Measurements from ENCODE around the gene SH3GL1. TPM values are rescaled to one million over a fixed set of nuclear protein-coding genes. Genes with fewer than 3 reads are reported as not detected.

SH3GL1 gene
- total RNA-seq, 2 donors from 2014 or later, result 47.0 to 50.8 TPM

DNA sequence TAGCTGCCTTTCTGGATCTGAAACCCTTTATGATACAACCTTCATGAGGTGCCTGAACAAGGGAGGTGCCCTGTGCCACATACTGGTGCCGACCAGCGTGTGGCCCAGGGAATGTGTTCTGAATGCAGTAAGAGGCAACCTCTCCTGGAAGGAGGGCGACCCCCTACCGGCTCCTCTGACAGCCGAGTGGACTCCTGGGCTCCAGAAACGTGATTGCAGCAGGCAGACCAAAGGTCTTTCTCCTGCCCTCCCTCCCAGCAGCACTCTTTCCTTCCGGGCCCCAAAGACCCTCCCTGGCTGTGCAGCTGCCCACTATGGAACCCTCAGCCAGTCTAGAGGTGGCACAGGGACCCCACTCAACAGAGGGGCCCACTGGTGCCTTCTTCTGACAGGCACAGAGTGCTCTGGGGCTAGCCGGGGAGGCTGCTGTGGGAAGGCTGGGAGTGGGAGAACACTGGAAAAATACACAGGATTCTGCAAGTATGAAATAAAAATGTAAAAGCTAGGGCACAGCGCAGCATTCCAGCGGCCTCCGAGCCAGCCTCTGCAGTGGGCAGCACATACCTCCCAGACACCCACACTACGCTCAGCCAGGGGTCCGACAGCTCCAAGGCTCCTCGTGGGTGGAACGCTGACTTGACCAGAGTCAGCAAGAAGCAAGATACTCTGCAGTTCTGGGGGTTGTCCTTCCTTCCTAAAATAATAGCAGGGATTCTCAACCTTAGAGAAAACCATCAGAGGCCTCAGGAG lies 14.9 kb downstream of the SH3GL1 start:
- Mint-ChIP-seq H3K27me3 (no peaks in the 10 kb centered on the region), H3K36me3 (no peaks in the 10 kb centered on the region), H3K9me3 (no peaks in the 10 kb centered on the region), H3K27ac (no peak overlapping the region), H3K4me1 (ENCODE audit: low read depth in 2 of 2) (peaks cover 23 to 27% of the 10 kb centered on the region in 2 donors), H3K4me3 (no peak overlapping the region)
- DNase-seq (ENCODE audit: low spot score), result no peak
- ATAC-seq, result no peak

DNA sequence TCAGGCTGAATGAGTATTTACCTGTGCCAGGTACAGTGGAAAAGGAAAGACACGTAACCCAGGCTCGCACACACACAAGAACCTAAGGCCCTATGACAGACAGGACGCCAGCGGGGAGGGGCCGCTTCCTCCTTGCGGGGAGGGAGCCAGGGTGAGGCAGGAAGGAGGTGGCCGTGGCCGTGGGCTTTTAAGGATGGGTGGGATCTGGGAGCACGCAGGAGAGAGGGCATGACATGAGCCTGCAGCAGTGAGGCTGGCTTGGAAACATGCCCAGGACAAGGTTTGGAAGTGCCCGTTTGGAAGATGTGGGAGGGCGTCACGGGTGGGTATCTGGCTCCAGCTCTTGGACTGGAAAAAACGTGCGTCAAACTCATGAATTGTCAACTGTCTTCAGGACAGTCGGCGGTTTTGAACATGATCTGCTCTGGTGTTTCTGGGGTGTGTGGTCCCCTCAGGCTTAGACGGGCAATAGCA lies 20.1 kb downstream of the SH3GL1 start:
- ATAC-seq (peak; percentile 69 to 82), DNase-seq (ENCODE audit: low spot score) (no peak)
- peak overlapping the region; percentile 78 for H3K4me3 Mint-ChIP-seq
- no peaks in the 10 kb centered on the region for H3K27me3 Mint-ChIP-seq
- no peaks in the 10 kb centered on the region for H3K36me3 Mint-ChIP-seq
- H3K27ac Mint-ChIP-seq, result peak overlapping the region; percentile 67 to 94
- H3K9me3 Mint-ChIP-seq, result no peaks in the 10 kb centered on the region
- H3K4me1 Mint-ChIP-seq (ENCODE audit: low read depth in 2 of 2), result peaks cover 42 to 50% of the 10 kb centered on the region in 2 donors

DNA sequence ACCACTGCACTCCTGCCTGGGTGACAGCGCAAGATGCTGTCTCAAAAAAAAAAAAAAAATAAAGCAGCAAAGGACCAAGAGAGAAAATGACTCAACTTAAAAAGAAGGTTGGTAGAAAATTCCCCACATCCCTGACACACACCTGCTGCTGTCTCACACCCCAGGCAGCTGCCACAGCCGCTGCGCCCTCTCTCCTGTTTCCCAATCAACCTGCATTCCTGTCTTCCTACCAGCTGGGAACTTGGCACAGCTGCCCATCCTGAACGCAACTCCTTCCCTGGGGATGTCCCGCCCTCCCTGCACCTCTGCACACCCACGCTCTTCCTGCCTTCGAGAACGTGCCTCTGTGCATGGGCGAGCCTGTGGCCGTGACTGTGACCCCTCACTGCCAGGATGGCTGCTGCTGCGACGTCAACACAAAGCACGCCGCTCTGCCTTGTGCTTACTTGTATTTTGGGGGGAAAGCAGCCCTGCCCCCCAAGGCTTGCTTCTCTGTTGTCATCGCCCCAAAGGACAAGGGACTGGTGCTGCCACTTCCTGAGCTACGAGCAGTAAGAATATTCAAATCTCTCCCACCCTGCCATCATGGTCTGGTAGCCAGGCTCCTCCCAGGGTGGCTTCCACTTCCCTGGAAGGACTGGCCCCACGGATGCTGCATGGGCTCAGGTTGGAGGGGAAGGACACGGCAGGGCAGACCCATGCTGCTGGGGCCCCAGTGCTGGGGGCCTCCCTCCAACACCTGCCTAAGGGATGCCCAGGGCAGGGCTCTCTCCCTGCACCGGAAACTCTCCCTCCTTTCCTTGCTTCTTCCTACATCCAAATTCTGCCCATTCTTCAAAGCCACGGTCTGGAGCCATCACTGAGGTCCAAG lies 20.7 kb downstream of the SH3GL1 start:
- Mint-ChIP-seq H3K27me3 (no peaks in the 10 kb centered on the region), H3K4me3 (peak overlapping the region; percentile 78), H3K9me3 (no peaks in the 10 kb centered on the region), H3K36me3 (no peaks in the 10 kb centered on the region), H3K4me1 (ENCODE audit: low read depth in 2 of 2) (peaks cover 42 to 50% of the 10 kb centered on the region in 2 donors), H3K27ac (peak overlapping the region; percentile 67 to 94)
- ATAC-seq (peak; percentile 41 to 60), DNase-seq (ENCODE audit: low spot score) (no peak)

DNA sequence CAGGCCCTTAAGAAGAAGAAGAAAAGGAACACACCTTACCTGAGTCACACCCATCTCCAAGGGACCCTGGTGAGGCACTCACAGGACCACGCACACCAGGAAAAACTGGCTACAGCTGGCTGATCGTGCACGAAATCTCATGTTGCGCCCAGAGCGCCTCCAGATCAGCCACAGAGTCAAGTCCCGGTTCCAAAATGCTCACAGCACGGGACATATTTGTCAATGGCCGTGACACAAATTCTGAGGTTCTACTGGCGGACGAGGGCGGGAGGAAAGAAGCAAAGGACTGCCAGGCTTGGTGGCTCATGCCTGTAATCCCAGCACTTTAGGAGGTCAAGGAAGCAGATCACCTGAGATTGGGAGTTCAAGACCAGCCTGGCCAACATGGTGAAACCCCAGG lies 21.5 kb downstream of the SH3GL1 start:
- Mint-ChIP-seq H3K36me3 (no peaks in the 10 kb centered on the region), H3K27ac (peak overlapping the region; percentile 67 to 94), H3K4me1 (ENCODE audit: low read depth in 2 of 2) (peaks cover 45 to 53% of the 10 kb centered on the region in 2 donors), H3K27me3 (no peaks in the 10 kb centered on the region), H3K9me3 (no peaks in the 10 kb centered on the region), H3K4me3 (peak overlapping the region; percentile 78)
- ATAC-seq, result no peak
- no peak for DNase-seq (ENCODE audit: low spot score)

DNA sequence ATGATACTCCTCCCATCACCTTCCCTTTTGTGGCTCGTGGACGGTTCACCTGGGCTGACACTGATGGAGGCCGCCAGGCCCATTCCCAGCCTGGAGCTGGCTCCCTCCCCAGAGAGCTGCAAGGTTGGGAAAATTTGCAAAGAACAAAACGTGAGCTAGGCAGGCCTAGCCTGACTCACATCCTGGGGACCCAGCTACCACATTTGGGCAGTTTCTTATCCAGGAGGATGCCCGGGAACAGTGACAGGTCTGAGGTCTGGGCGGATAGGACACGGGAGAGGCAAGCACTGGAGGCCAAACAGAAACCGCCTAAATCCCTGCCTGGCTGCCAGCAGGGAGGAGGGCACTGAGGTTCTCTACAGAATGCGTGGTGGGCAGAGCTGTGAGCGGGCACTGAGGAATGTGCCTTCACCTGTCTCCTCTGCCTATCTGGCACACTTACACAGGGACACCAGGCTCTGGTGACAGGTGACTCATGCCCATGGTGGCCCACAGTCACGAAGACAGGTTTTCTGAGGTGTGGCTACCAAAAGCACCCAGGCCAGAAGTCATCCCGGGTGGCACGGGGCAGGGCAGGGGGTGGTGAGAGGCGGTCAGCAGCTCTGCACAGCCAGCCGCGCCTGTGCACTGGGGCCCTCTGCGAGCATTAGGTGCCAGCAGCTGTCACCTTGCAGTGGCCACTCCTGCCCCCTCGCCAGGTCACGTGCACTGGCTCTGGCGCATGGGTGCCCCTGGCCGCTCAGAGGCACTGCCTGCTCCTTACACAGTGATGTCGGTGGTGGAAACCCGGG lies 23.2 kb downstream of the SH3GL1 start:
- Mint-ChIP-seq H3K36me3 (no peaks in the 10 kb centered on the region), H3K4me1 (ENCODE audit: low read depth in 2 of 2) (peaks cover 48 to 55% of the 10 kb centered on the region in 2 donors), H3K4me3 (no peak overlapping the region), H3K27ac (peak overlapping the region; percentile 57 to 58), H3K27me3 (no peaks in the 10 kb centered on the region), H3K9me3 (no peaks in the 10 kb centered on the region)
- ATAC-seq (no peak), DNase-seq (ENCODE audit: low spot score) (no peak)

DNA sequence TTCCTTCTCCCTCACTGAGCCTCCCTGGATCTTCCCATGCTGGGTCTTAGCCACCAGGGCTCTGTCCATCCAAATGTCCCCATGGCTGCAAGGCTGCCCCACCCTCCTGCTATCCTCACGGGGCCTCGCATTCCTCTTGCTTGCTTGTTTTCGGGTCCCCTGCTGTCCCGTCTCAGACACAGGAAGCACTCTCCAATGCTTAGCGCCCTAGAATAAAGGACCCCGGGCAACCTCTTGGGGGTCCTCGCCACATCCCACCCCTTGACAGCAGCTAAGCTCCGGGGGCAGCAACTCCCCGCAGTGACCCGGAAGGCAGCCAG lies 23.7 kb downstream of the SH3GL1 start:
- Mint-ChIP-seq H3K27ac (peak overlapping the region; percentile 57 to 58), H3K4me3 (no peak overlapping the region), H3K27me3 (no peaks in the 10 kb centered on the region), H3K9me3 (no peaks in the 10 kb centered on the region), H3K4me1 (ENCODE audit: low read depth in 2 of 2) (peaks cover 44 to 55% of the 10 kb centered on the region in 2 donors), H3K36me3 (no peaks in the 10 kb centered on the region)
- ATAC-seq (no peak), DNase-seq (ENCODE audit: low spot score) (no peak)

DNA sequence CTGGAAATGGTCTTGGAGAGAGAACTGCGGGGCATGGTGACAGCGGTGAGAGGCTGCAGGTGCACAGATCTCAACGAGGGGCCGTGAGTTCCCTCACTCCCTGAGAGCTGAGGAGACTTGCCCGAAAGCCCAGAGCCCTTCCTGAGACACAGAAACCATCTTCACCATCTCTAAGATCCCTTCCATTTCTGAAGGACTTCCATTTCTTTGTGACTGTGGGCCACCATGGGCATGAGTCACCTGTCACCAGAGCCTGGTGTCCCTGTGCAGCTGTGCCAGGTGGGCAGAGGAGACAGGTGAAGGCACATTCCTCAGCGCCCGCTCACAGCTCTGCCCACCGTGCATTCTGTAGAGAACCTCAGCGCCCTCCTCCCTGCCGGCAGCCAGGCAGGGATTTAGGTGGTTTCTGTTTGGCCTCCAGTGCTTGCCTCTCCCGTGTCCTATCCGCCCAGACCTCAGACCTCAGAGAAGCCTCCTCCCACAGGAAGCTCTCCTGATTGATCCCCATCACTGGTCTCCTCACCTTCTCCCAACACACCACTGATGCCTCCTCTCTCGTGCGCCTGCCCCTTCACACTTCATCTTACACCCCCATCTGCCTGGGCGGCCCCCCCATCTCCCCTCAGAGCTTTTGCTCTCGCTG lies 24.2 kb downstream of the SH3GL1 start:
- H3K4me3 Mint-ChIP-seq, result no peak overlapping the region
- peaks cover 40 to 51% of the 10 kb centered on the region in 2 donors for H3K4me1 Mint-ChIP-seq (ENCODE audit: low read depth in 2 of 2)
- peak overlapping the region; percentile 48 to 57 for H3K27ac Mint-ChIP-seq
- no peaks in the 10 kb centered on the region for H3K36me3 Mint-ChIP-seq
- DNase-seq (ENCODE audit: low spot score) (no peak), ATAC-seq (no peak)
- H3K27me3 Mint-ChIP-seq, result no peaks in the 10 kb centered on the region
- no peaks in the 10 kb centered on the region for H3K9me3 Mint-ChIP-seq

DNA sequence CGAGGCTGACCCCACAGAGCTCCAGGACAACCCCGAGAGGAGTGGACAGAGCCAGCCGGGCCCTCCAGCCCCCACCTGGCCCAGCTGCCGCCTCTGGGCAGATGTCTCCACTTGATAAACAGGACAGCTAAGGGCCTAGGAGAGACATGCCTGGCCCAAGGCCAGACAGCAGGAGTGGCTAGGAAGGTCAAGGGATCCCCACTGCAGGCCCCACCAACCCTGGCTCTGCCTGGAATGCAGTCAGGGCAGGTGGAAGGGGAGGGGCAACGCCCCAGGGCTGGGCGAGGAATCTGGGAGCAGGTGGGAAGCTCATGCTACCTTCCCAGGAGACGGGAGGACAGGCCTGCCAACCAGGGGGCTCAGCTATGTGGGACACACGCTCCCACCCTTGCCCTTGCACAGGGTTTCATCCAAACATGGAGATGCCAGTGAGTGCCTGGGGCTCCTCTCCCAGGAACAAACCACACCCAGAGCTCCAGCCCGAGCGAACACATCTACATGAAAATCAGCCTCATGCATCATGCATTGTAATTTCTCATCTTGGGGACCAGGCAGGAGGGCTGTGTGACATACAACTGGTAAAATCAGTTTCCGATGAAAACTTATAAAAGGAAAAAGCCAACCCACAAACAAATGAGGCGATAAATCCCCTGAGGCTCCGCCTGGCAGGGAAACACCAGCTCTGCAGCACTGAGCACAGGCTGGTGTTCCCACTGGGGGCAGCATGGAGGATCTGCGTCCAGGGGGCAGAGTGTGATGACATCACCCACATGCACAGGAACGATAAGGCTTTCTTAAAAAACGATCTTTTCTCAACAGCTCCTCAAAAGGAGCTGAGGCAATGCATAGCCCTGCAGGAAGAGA lies 25.0 kb downstream of the SH3GL1 start:
- peak overlapping the region in 1 of 2 donors; percentile 48 for H3K27ac Mint-ChIP-seq

DNA sequence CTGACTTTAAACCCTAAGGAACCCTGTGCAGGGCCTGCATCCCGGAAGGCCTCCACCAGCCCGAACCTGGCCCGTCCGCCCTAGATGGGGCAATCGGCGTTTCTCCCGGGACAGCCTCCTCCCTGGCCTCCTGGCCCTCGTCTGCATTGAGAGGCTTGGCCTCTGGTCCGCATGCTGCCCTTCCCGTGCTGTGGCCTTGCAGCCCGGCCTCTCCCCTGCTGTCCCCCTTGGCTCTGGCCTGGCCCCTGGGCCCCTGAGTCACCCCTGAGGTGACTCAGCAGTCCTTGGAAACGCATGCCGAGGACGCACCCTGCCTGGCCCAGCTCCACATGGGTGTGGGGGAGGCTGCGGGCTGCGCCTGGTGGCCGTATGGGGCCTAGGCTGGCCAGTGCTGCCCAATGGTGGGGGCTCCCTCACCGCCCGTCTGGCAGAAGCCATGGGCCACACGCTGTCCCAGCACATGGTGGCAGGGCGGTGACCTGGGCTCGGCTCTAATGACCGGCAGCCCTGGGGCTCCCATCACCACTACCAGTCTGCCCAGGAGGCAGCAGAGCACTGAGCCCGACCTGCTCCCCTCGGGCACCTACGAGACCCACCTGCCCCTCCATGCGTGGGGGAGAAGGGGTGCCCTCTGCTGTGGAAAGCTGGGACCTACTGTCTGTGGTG lies 25.7 kb downstream of the SH3GL1 start:
- no peaks in the 10 kb centered on the region for H3K36me3 Mint-ChIP-seq
- no peaks in the 10 kb centered on the region for H3K9me3 Mint-ChIP-seq
- H3K4me3 Mint-ChIP-seq, result no peak overlapping the region
- no peaks in the 10 kb centered on the region for H3K27me3 Mint-ChIP-seq
- H3K27ac Mint-ChIP-seq, result no peak overlapping the region
- peaks cover 36 to 44% of the 10 kb centered on the region in 2 donors for H3K4me1 Mint-ChIP-seq (ENCODE audit: low read depth in 2 of 2)
- no peak for DNase-seq (ENCODE audit: low spot score)
- ATAC-seq, result no peak

More for the DNA sequence above, 25.0 kb downstream of the SH3GL1 start:
- DNase-seq (ENCODE audit: low spot score), result no peak
- H3K9me3 Mint-ChIP-seq, result no peaks in the 10 kb centered on the region
- no peaks in the 10 kb centered on the region for H3K27me3 Mint-ChIP-seq
- no peak for ATAC-seq
- H3K4me3 Mint-ChIP-seq, result no peak overlapping the region
- H3K4me1 Mint-ChIP-seq (ENCODE audit: low read depth in 2 of 2), result peaks cover 40 to 50% of the 10 kb centered on the region in 2 donors
- H3K36me3 Mint-ChIP-seq, result no peaks in the 10 kb centered on the region

DNA sequence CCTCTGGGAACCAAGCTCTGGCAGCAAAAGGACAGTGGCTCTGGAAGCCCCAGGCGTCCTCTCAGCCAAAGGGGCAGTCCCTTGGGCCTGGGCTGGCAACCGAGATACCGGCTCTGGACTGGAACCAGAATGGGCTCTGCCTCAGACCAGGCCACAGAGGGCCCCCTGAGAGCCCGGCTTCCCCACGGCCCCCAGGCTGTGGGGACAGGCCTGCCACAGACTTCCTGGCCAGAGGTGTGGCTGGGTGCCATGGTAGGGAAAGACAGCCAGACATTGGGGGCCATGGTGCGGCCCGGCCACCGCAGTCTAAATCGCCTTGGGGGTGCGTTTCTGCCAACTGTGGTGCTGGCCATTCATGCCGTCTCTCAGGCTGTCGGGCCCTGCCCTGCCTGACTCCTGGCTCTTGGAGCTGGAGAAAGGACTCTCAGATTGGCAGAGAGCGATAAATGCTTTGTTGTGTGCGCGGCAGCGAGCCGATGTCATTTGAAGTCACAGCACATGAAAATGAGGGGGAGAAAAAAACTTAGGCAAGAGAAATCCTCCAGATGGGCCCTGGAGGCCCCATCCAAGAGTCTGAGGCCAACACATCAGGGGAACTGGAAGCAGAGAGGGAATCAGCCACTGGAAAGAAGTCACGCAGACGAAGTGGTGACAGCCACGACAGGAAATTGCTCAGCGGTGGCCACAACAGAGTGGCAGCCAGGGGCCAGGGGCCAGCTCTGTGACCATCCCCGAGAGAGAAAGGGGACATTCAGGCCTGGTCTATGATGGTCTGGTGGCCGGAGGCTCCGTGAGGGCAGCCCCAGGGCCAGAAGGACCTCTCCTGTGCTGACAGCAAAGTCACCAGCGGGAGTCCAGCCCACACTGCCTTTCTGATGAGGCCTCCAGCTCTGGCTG lies 26.5 kb downstream of the SH3GL1 start:
- Mint-ChIP-seq H3K4me1 (ENCODE audit: low read depth in 2 of 2) (peaks cover 37 to 43% of the 10 kb centered on the region in 2 donors), H3K4me3 (peak overlapping the region; percentile 70), H3K36me3 (no peaks in the 10 kb centered on the region), H3K27me3 (no peaks in the 10 kb centered on the region), H3K9me3 (no peaks in the 10 kb centered on the region), H3K27ac (peak overlapping the region; percentile 70 to 85)
- ATAC-seq (no peak), DNase-seq (ENCODE audit: low spot score) (no peak)

DNA sequence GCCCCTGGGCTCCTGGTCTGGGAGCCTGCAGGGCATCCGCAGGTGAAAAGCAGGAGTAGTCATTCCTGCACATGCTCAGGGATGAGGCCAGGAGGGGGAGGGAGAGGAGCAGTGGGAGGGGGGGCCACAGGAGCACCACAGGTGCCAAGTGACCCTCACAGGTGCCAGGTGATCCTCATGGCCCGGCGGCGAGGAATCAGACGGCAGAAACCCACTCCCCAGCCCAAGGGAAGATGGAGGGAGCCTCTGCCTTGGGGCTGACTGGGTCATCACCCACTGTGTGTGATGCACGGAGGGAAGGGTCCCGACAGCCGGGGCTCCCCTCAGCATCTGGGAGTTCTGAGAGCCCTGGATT lies 27.4 kb downstream of the SH3GL1 start:
- Mint-ChIP-seq H3K27me3 (no peaks in the 10 kb centered on the region), H3K27ac (peak overlapping the region in 1 of 2 donors; percentile 27), H3K4me3 (no peak overlapping the region), H3K9me3 (no peaks in the 10 kb centered on the region), H3K4me1 (ENCODE audit: low read depth in 2 of 2) (peaks cover 39 to 46% of the 10 kb centered on the region in 2 donors), H3K36me3 (no peaks in the 10 kb centered on the region)
- ATAC-seq, result no peak
- DNase-seq (ENCODE audit: low spot score), result no peak

Measured in natural killer cell treated with Interleukin-12 subunit alpha and Interleukin-12 subunit beta and Interleukin-15 and Interleukin-18, amount 100 ng/mL, for 72 hours (primary cell).